Muscle layer of colon (tissue), 2 donors: ENCODE results near the gene KLHDC4.
"Not testable (repeated sequence)": the region's sequence is repeated elsewhere in the genome, so short reads cannot be mapped to it uniquely, and the experiment has no call there.

Experiments
- H3K27ac ChIP-seq: one replicate; pipeline ENCODE4 v1.7.0; 2013; ENCODE audit warnings: low read depth, mild to moderate bottlenecking, low read length, moderate library complexity
- H3K27me3 ChIP-seq, 2 donors: one replicate each; pipeline ENCODE4 v1.7.0; 2013; ENCODE audit warnings: low read length in 2 of 2, mild to moderate bottlenecking in 2 of 2; ENCODE audit not compliant: insufficient read depth in 2 of 2, control insufficient read depth in 1 of 2
- H3K36me3 ChIP-seq: one replicate; pipeline ENCODE4 v1.7.0; 2013; ENCODE audit warnings: mild to moderate bottlenecking, low read length; ENCODE audit not compliant: insufficient read depth
- H3K4me1 ChIP-seq: one replicate; pipeline ENCODE4 v1.7.0; 2013; ENCODE audit warnings: mild to moderate bottlenecking, low read length; ENCODE audit not compliant: insufficient read depth
- H3K4me3 ChIP-seq, 2 donors: one replicate each; pipeline ENCODE4 v1.7.0; 2013; ENCODE audit warnings: low read length in 2 of 2, low read depth in 1 of 2, mild to moderate bottlenecking in 1 of 2, moderate library complexity in 1 of 2
- H3K9ac ChIP-seq: one replicate; pipeline ENCODE4 v1.7.0; 2013; ENCODE audit warnings: low read length
- H3K9me3 ChIP-seq: one replicate; pipeline ENCODE4 v1.7.0; 2013; ENCODE audit warnings: mild to moderate bottlenecking, low read length
- donor health status: abdominal sarcoma.
- donor health status: Adenocarcinoma of cecum.

Gene KLHDC4

GRCh38 chr16:87685766-87686165, 80.0 kb downstream of the KLHDC4 start:
- H3K36me3 ChIP-seq = no peaks in the 10 kb centered on the region
- no peak overlapping the region for H3K4me3 ChIP-seq
- H3K9ac ChIP-seq = no peak overlapping the region
- H3K27me3 ChIP-seq = peaks cover 0 to 40% of the 10 kb centered on the region in 2 donors
- no peaks in the 10 kb centered on the region for H3K4me1 ChIP-seq
- no peak overlapping the region for H3K27ac ChIP-seq
- H3K9me3 ChIP-seq = no peaks in the 10 kb centered on the region

GRCh38 chr16:87685405-87685755, 80.4 kb downstream of the KLHDC4 start:
- H3K27ac ChIP-seq = no peak overlapping the region
- peaks cover 0 to 36% of the 10 kb centered on the region in 2 donors for H3K27me3 ChIP-seq
- no peak overlapping the region for H3K4me3 ChIP-seq
- no peak overlapping the region for H3K9ac ChIP-seq
- H3K9me3 ChIP-seq = no peaks in the 10 kb centered on the region
- no peaks in the 10 kb centered on the region for H3K4me1 ChIP-seq
- no peaks in the 10 kb centered on the region for H3K36me3 ChIP-seq

GRCh38 chr16:87684711-87685404, 80.9 kb downstream of the KLHDC4 start:
- Histone ChIP-seq H3K27ac (no peak overlapping the region), H3K9me3 (no peaks in the 10 kb centered on the region), H3K9ac (no peak overlapping the region), H3K4me1 (no peaks in the 10 kb centered on the region), H3K4me3 (no peak overlapping the region), H3K36me3 (no peaks in the 10 kb centered on the region), H3K27me3 (peaks cover 0 to 31% of the 10 kb centered on the region in 2 donors)

- no peaks in the 10 kb centered on the region for H3K9me3 ChIP-seq
- H3K9ac ChIP-seq = no peak overlapping the region
- H3K27me3 ChIP-seq = peaks cover 0 to 24% of the 10 kb centered on the region in 2 donors
- no peak overlapping the region for H3K27ac ChIP-seq
- no peaks in the 10 kb centered on the region for H3K4me1 ChIP-seq
- H3K36me3 ChIP-seq = no peaks in the 10 kb centered on the region
- no peak overlapping the region for H3K4me3 ChIP-seq
Measured at GRCh38 chr16:87684106-87684677, 81.6 kb downstream of the KLHDC4 start.

- H3K4me3 ChIP-seq = no peak overlapping the region
- peaks cover 0 to 13% of the 10 kb centered on the region in 2 donors for H3K27me3 ChIP-seq
- H3K9me3 ChIP-seq = no peaks in the 10 kb centered on the region
- no peak overlapping the region for H3K9ac ChIP-seq
- H3K27ac ChIP-seq = no peak overlapping the region
- H3K4me1 ChIP-seq = no peaks in the 10 kb centered on the region
- no peaks in the 10 kb centered on the region for H3K36me3 ChIP-seq
Measured at GRCh38 chr16:87682852-87683399, 82.9 kb downstream of the KLHDC4 start.

GRCh38 chr16:87681981-87682570, 83.7 kb downstream of the KLHDC4 start:
- Histone ChIP-seq H3K9me3 (no peaks in the 10 kb centered on the region), H3K4me3 (no peak overlapping the region), H3K36me3 (no peaks in the 10 kb centered on the region), H3K27me3 (peaks cover 0 to 8% of the 10 kb centered on the region in 2 donors), H3K27ac (no peak overlapping the region), H3K9ac (no peak overlapping the region), H3K4me1 (no peaks in the 10 kb centered on the region)

- not testable (repeated sequence) for H3K27ac ChIP-seq, H3K4me3 ChIP-seq, H3K4me1 ChIP-seq, H3K27me3 ChIP-seq, H3K9ac ChIP-seq, H3K9me3 ChIP-seq, H3K36me3 ChIP-seq
Measured at GRCh38 chr16:87681051-87681602, 84.7 kb downstream of the KLHDC4 start.

- Histone ChIP-seq H3K4me1 (no peaks in the 10 kb centered on the region), H3K27me3 (no peaks in the 10 kb centered on the region), H3K4me3 (no peak overlapping the region), H3K9ac (no peak overlapping the region), H3K27ac (no peak overlapping the region), H3K9me3 (no peaks in the 10 kb centered on the region), H3K36me3 (no peaks in the 10 kb centered on the region)
Measured at GRCh38 chr16:87680272-87680644, 85.5 kb downstream of the KLHDC4 start.

- no peak overlapping the region for H3K9ac ChIP-seq
- H3K4me3 ChIP-seq = no peak overlapping the region
- no peaks in the 10 kb centered on the region for H3K27me3 ChIP-seq
- H3K9me3 ChIP-seq = no peaks in the 10 kb centered on the region
- H3K36me3 ChIP-seq = no peaks in the 10 kb centered on the region
- no peaks in the 10 kb centered on the region for H3K4me1 ChIP-seq
- H3K27ac ChIP-seq = no peak overlapping the region
Measured at GRCh38 chr16:87679593-87680271, 86.1 kb downstream of the KLHDC4 start.

GRCh38 chr16:87678618-87679017, 87.2 kb downstream of the KLHDC4 start:
- Histone ChIP-seq H3K27ac (no peak overlapping the region), H3K36me3 (no peaks in the 10 kb centered on the region), H3K27me3 (no peaks in the 10 kb centered on the region), H3K4me3 (no peak overlapping the region), H3K4me1 (no peaks in the 10 kb centered on the region), H3K9ac (no peak overlapping the region), H3K9me3 (no peaks in the 10 kb centered on the region)

- Histone ChIP-seq H3K4me3 (no peak overlapping the region), H3K9me3 (no peaks in the 10 kb centered on the region), H3K36me3 (no peaks in the 10 kb centered on the region), H3K4me1 (no peaks in the 10 kb centered on the region), H3K27me3 (no peaks in the 10 kb centered on the region), H3K27ac (no peak overlapping the region), H3K9ac (no peak overlapping the region)
Measured at GRCh38 chr16:87677830-87678229, 88.0 kb downstream of the KLHDC4 start.
